PFSK-1 (cell line): ENCODE measurements around the gene SLC35A4.

Experiments
- FOXP2 ChIP-seq: optimal IDR thresholded peaks from 2 replicates; pipeline ENCODE3; 2011; ENCODE audit warnings: borderline replicate concordance, control low read depth, inconsistent platforms; ENCODE audit not compliant: insufficient read depth; ENCODE audit errors: extremely low read length, extremely low read depth
- POLR2AphosphoS5 ChIP-seq: IDR thresholded peaks from 2 replicates; pipeline ENCODE4 v1.6.1; 2012; ENCODE audit warnings: low read depth, mild to moderate bottlenecking, control low read depth, low read length, moderate library complexity
- SIN3A ChIP-seq: IDR thresholded peaks from 2 replicates; pipeline ENCODE4 v1.6.1; 2012; ENCODE audit warnings: mild to moderate bottlenecking, low read length, moderate library complexity, borderline replicate concordance; ENCODE audit not compliant: insufficient read depth
- TAF1 ChIP-seq: IDR thresholded peaks from 2 replicates; pipeline ENCODE4 v1.6.1; 2012; ENCODE audit warnings: low read length, control low read depth, borderline replicate concordance; ENCODE audit not compliant: insufficient read depth
- TF ChIP-seq, protein P1 (sequence below), 2 experiments: IDR thresholded peaks; 2 replicates each; pipeline versions ENCODE4 v1.6.1 to v1.8.0; 2011 to 2012; ENCODE audit warnings: low read depth in 2 of 2, low read length in 2 of 2, control low read depth in 1 of 2, inconsistent platforms in 1 of 2, mild to moderate bottlenecking in 1 of 2, moderate library complexity in 1 of 2; ENCODE audit not compliant: insufficient read depth in 1 of 2

- TF ChIP-seq POLR2AphosphoS5 (no peak), SIN3A (no peak), TAF1 (no peak), FOXP2 (no peak)
- TF ChIP-seq, protein P1, sequence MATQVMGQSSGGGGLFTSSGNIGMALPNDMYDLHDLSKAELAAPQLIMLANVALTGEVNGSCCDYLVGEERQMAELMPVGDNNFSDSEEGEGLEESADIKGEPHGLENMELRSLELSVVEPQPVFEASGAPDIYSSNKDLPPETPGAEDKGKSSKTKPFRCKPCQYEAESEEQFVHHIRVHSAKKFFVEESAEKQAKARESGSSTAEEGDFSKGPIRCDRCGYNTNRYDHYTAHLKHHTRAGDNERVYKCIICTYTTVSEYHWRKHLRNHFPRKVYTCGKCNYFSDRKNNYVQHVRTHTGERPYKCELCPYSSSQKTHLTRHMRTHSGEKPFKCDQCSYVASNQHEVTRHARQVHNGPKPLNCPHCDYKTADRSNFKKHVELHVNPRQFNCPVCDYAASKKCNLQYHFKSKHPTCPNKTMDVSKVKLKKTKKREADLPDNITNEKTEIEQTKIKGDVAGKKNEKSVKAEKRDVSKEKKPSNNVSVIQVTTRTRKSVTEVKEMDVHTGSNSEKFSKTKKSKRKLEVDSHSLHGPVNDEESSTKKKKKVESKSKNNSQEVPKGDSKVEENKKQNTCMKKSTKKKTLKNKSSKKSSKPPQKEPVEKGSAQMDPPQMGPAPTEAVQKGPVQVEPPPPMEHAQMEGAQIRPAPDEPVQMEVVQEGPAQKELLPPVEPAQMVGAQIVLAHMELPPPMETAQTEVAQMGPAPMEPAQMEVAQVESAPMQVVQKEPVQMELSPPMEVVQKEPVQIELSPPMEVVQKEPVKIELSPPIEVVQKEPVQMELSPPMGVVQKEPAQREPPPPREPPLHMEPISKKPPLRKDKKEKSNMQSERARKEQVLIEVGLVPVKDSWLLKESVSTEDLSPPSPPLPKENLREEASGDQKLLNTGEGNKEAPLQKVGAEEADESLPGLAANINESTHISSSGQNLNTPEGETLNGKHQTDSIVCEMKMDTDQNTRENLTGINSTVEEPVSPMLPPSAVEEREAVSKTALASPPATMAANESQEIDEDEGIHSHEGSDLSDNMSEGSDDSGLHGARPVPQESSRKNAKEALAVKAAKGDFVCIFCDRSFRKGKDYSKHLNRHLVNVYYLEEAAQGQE (IDR thresholded peaks at IDR 0.05; ENCODE audit: insufficient read depth in 1 of 2, low read depth in 2 of 2, low read length in 2 of 2): no peak
Measured at GRCh38 chr5:140556438-140556837, 8.2 kb upstream of the SLC35A4 start.
